Stimulated activated naive CD4-positive, alpha-beta T cell (primary cell): ENCODE results near the gene TBC1D16.

Experiments
- DNase-seq, 6 experiments: peaks; one replicate each; lab custom pipeline; 2025; lab: John Stamatoyannopoulos, UW

Gene TBC1D16

GRCh38 chr17:80035687-80035936, at the start of gene TBC1D16:
Gene TBC1D16, minus strand, starts transcription at chr17:80035872. Its CDS starts 22,325 bp downstream, at chr17:80013547.
- DNase-seq: no peak

- DNase-seq: no peak
Measured at GRCh38 chr17:80084773-80085172, 49.1 kb upstream of the TBC1D16 start.

- no peak for DNase-seq
Measured at GRCh38 chr17:80083136-80083661, 47.5 kb upstream of the TBC1D16 start.

- peak in 5 of 6 experiments; percentile 9 to 64 (median 43) for DNase-seq
Measured at GRCh38 chr17:80082403-80083135, 46.9 kb upstream of the TBC1D16 start.

- no peak for DNase-seq
Measured at GRCh38 chr17:80081596-80081995, 45.9 kb upstream of the TBC1D16 start.

GRCh38 chr17:80080081-80080480, 44.4 kb upstream of the TBC1D16 start:
- DNase-seq: no peak

GRCh38 chr17:80072410-80072809, 36.7 kb upstream of the TBC1D16 start:
- no peak for DNase-seq

GRCh38 chr17:80071116-80071841, 35.6 kb upstream of the TBC1D16 start:
- DNase-seq: no peak

- DNase-seq: no peak
Measured at GRCh38 chr17:80070375-80071115, 34.9 kb upstream of the TBC1D16 start.

- no peak for DNase-seq
Measured at GRCh38 chr17:80068301-80069222, 32.9 kb upstream of the TBC1D16 start.

GRCh38 chr17:80067393-80067986, 31.8 kb upstream of the TBC1D16 start:
- no peak for DNase-seq

- no peak for DNase-seq
Measured at GRCh38 chr17:80065478-80066170, 30.0 kb upstream of the TBC1D16 start.

GRCh38 chr17:80064696-80065095, 29.0 kb upstream of the TBC1D16 start:
- DNase-seq: no peak

- DNase-seq: no peak
Measured at GRCh38 chr17:80063830-80064585, 28.3 kb upstream of the TBC1D16 start.

- no peak for DNase-seq
Measured at GRCh38 chr17:80061421-80061820, 25.7 kb upstream of the TBC1D16 start.

GRCh38 chr17:80060644-80061043, 25.0 kb upstream of the TBC1D16 start:
- DNase-seq: no peak

- DNase-seq: no peak
Measured at GRCh38 chr17:80058311-80058955, 22.8 kb upstream of the TBC1D16 start.

- DNase-seq: no peak
Measured at GRCh38 chr17:80055597-80055996, 19.9 kb upstream of the TBC1D16 start.

- no peak for DNase-seq
Measured at GRCh38 chr17:80053102-80053501, 17.4 kb upstream of the TBC1D16 start.
